Left lobe of liver (tissue), 2 donors: ENCODE measurements around the gene HDAC5. TPM values are rescaled to one million over a fixed set of nuclear protein-coding genes. Genes with fewer than 3 reads are reported as not detected.
A peak's percentile ranks its signal among the peaks of the same experiment; 100 is the strongest.
"Not testable (repeated sequence)": the region's sequence is repeated elsewhere in the genome, so short reads cannot be mapped to it uniquely, and the experiment has no call there.

Experiments
- ATAC-seq: fragments of 200-7000 bp; cut with Tn5 transposase; one replicate; pipeline ENCODE4 v1.9.1; 2020; ENCODE audit warnings: mild to moderate bottlenecking, moderate library complexity
- DNase-seq: peaks from one replicate; pipeline ENCODE4 v3.0.0-alpha.2; 2020; ENCODE audit warnings: low spot score
- total RNA-seq: library from RNA; stranded (reverse); gene quantifications from one replicate; pipeline ENCODE4 v1.2.1, GENCODE V29; 2021
- donor health status: DM: no; HTN: no; CAD: no; lungs with moderate emphysema.
- donor health status: DM: no; HTN: yes; CAD: no.

The HDAC5 gene
- 16.8 TPM for total RNA-seq

- peak; percentile 98 for ATAC-seq
- DNase-seq, result peak; percentile 95
These were observed at the start of gene HDAC5 for GRCh38 chr17:44123356-44124117. TSS of gene HDAC5 (minus strand) at chr17:44123641. CDS start at chr17:44117515, 6,126 bp downstream.

- DNase-seq, result no peak
These were observed 48.6 kb upstream of the HDAC5 start for GRCh38 chr17:44171931-44172455.

GRCh38 chr17:44170499-44171201 lies 47.2 kb upstream of the HDAC5 start, which contains the start of gene ASB16:
TSS of gene ASB16 (plus strand) at chr17:44170704. CDS start at chr17:44170790, 86 bp downstream.
- peak; percentile 6 for ATAC-seq
- DNase-seq, result no peak

More at GRCh38 chr17:44171931-44172455, 48.6 kb upstream of the HDAC5 start:
- no peak for ATAC-seq

GRCh38 chr17:44170135-44170498 lies 46.7 kb upstream of the HDAC5 start:
- ATAC-seq, result no peak

GRCh38 chr17:44167181-44167861 lies 43.9 kb upstream of the HDAC5 start:
- DNase-seq, result peak; percentile 67
- peak; percentile 83 for ATAC-seq

More at GRCh38 chr17:44170135-44170498, 46.7 kb upstream of the HDAC5 start:
- no peak for DNase-seq

GRCh38 chr17:44164476-44164875 lies 41.0 kb upstream of the HDAC5 start:
- no peak for ATAC-seq
- no peak for DNase-seq

GRCh38 chr17:44159519-44160210 lies 36.2 kb upstream of the HDAC5 start:
- no peak for DNase-seq
- no peak for ATAC-seq

GRCh38 chr17:44155488-44155887 lies 32.0 kb upstream of the HDAC5 start:
- ATAC-seq (no peak), DNase-seq (no peak)

- DNase-seq (no peak), ATAC-seq (no peak)
These were observed 29.4 kb upstream of the HDAC5 start for GRCh38 chr17:44152875-44153274.

GRCh38 chr17:44149750-44150329 lies 26.4 kb upstream of the HDAC5 start:
- peak; percentile 65 for ATAC-seq
- no peak for DNase-seq

GRCh38 chr17:44149066-44149465 lies 25.6 kb upstream of the HDAC5 start:
- ATAC-seq, DNase-seq: not testable (repeated sequence)

- no peak for ATAC-seq
- DNase-seq, result no peak
These were observed 24.4 kb upstream of the HDAC5 start for GRCh38 chr17:44147812-44148211.

GRCh38 chr17:44146375-44147346 lies 23.2 kb upstream of the HDAC5 start:
- DNase-seq, result no peak

GRCh38 chr17:44144966-44145739 lies 21.7 kb upstream of the HDAC5 start:
- ATAC-seq (no peak), DNase-seq (no peak)

More at GRCh38 chr17:44146375-44147346, 23.2 kb upstream of the HDAC5 start:
- ATAC-seq, result no peak

- not testable (repeated sequence) for DNase-seq
These were observed 20.5 kb upstream of the HDAC5 start for GRCh38 chr17:44143921-44144320.

GRCh38 chr17:44137891-44138709 lies 14.7 kb upstream of the HDAC5 start:
- DNase-seq, result no peak
- no peak for ATAC-seq

More at GRCh38 chr17:44143921-44144320, 20.5 kb upstream of the HDAC5 start:
- ATAC-seq, result not testable (repeated sequence)
